Measurements from ENCODE around the gene ORM1. TPM values are rescaled to one million over a fixed set of nuclear protein-coding genes. Genes with fewer than 3 reads are reported as not detected.

The ORM1 gene
- total and polyA plus RNA-seq, 2 donors (not counting 3 experiments of a cell fraction or from before 2014, with no cell fraction given), result not detected

DNA sequence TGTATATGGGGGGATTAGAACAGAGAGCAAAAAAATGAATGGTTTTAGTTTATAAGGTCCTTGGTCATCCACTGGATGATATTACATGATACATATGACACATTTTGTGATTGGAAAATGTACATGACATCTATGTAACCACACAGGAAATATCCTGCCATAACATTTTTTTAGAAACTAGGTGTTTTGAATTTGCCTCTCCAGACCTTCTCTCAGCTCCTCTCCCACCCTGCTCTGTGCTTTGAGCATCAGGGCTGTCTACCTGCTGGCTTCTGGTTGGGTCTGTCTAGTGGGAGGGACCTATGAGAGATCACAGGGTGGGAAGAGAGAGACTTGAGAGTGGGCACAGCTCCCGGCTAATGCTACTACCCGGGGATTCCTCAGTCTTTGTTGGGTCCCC, 40.5 kb downstream of the ORM1 start:
- dilution Hi-C loops (cut with MboI; ENCODE audit: extremely low pct_ligation_motif_present, low sequenced_read_pairs), result no loop called here
- ChIA-PET POLR2A (no interaction called here), CTCF (no interaction called here)

More for the DNA sequence above, 40.5 kb downstream of the ORM1 start:
- Histone ChIP-seq H4K20me1 (replicated peaks; ENCODE audit: control insufficient read depth, extremely low read depth, insufficient read depth, low read length) (no peaks in the 10 kb centered on the region), H3K4me2 (ENCODE audit: insufficient read depth, low read length) (no peak overlapping the region), H3K36me3 (ENCODE audit: control insufficient read depth in 2 of 2, extremely low read depth in 1 of 2, insufficient read depth in 2 of 2, low read length in 2 of 2) (peaks cover 6 to 41% of the 10 kb centered on the region in 2 experiments), H3K9ac (replicated peaks; ENCODE audit: extremely low read depth, insufficient read depth, low read length) (no peak overlapping the region), H3K27ac (ENCODE audit: insufficient read depth, low read depth, low read length) (no peak overlapping the region), H2AFZ (ENCODE audit: low read depth, low read length) (no peak overlapping the region), H3K9me3 (replicated peaks; ENCODE audit: control insufficient read depth, insufficient read depth, low read length) (no peaks in the 10 kb centered on the region), H3K9me1 (replicated peaks; ENCODE audit: control insufficient read depth, extremely low read depth, insufficient read depth, low read length) (no peaks in the 10 kb centered on the region), H3K4me1 (ENCODE audit: control insufficient read depth, extremely low read depth, insufficient read depth, low read length) (no peaks in the 10 kb centered on the region), H3K79me2 (ENCODE audit: control insufficient read depth, insufficient read depth, low read length) (no peaks in the 10 kb centered on the region), H3K4me3 (replicated peaks in 1 of 3; ENCODE audit: insufficient read depth in 1 of 3, low read depth in 1 of 3, low read length in 3 of 3) (no peak overlapping the region), H3K27me3 (ENCODE audit: control insufficient read depth in 2 of 2, insufficient read depth in 2 of 2, low read length in 2 of 2) (no peaks in the 10 kb centered on the region)
- intact Hi-C loops (cut with micrococcal nuclease), result no loop called here
- TF ChIP-seq, protein P1, sequence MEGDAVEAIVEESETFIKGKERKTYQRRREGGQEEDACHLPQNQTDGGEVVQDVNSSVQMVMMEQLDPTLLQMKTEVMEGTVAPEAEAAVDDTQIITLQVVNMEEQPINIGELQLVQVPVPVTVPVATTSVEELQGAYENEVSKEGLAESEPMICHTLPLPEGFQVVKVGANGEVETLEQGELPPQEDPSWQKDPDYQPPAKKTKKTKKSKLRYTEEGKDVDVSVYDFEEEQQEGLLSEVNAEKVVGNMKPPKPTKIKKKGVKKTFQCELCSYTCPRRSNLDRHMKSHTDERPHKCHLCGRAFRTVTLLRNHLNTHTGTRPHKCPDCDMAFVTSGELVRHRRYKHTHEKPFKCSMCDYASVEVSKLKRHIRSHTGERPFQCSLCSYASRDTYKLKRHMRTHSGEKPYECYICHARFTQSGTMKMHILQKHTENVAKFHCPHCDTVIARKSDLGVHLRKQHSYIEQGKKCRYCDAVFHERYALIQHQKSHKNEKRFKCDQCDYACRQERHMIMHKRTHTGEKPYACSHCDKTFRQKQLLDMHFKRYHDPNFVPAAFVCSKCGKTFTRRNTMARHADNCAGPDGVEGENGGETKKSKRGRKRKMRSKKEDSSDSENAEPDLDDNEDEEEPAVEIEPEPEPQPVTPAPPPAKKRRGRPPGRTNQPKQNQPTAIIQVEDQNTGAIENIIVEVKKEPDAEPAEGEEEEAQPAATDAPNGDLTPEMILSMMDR (IDR thresholded peaks at IDR 0.05; ENCODE audit: extremely low read depth in 1 of 2, insufficient read depth in 1 of 2, low read depth in 1 of 2, low read length in 2 of 2), result no peak
- TF ChIP-seq, protein P2, sequence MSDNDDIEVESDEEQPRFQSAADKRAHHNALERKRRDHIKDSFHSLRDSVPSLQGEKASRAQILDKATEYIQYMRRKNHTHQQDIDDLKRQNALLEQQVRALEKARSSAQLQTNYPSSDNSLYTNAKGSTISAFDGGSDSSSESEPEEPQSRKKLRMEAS (IDR thresholded peaks at IDR 0.05; ENCODE audit: insufficient read depth, insufficient read length), result no peak
- TF ChIP-seq FOS (IDR thresholded peaks at IDR 0.05; ENCODE audit: borderline replicate concordance, insufficient read depth, low read length) (no peak), POLR2AphosphoS5 (IDR thresholded peaks at IDR 0.05; ENCODE audit: insufficient read depth, low read depth, low read length) (no peak), EZH2 (IDR thresholded peaks at IDR 0.05; ENCODE audit: borderline replicate concordance, low read depth, low read length, severe bottlenecking) (no peak), JUN (IDR thresholded peaks at IDR 0.05; ENCODE audit: borderline replicate concordance, insufficient read depth, insufficient read length, low read depth) (no peak), MYC (IDR thresholded peaks at IDR 0.05; ENCODE audit: low read depth, low read length) (no peak), GATA2 (IDR thresholded peaks at IDR 0.05; ENCODE audit: insufficient read depth, insufficient read length, low read depth, low read length) (no peak), POLR2A (IDR thresholded peaks at IDR 0.05; ENCODE audit: low read depth, low read length) (no peak)
- no TSS peak for BruUV-seq (replicated peaks)
- FAIRE-seq, result no peak
- no peak for DNase-seq (ENCODE audit: low read depth, low spot score)
